ENCODE measurements around the gene MPHOSPH9.

Gene MPHOSPH9

GRCh38 chr12:123238961-123239360 is 6.0 kb upstream of the MPHOSPH9 start:
- no peak for TF ChIP-seq TOX (CRISPR knock-in tag; IDR thresholded peaks at IDR 0.05; ENCODE audit: borderline replicate concordance)
- no peak for TF ChIP-seq ISL1 (CRISPR knock-in tag; IDR thresholded peaks at IDR 0.05)
- TF ChIP-seq PATZ1 (CRISPR knock-in tag; IDR thresholded peaks at IDR 0.05; ENCODE audit: borderline replicate concordance): no peak
- no peak for TF ChIP-seq TSHZ2 (CRISPR knock-in tag; IDR thresholded peaks at IDR 0.05)
- no peak for TF ChIP-seq BACH2 (CRISPR knock-in tag; IDR thresholded peaks at IDR 0.05; ENCODE audit: borderline replicate concordance)
- TF ChIP-seq ZNF565 (CRISPR knock-in tag; conservative IDR thresholded peaks at IDR 0.05; ENCODE audit: low read depth): no peak
- no peak for TF ChIP-seq CSRNP3 (CRISPR knock-in tag; IDR thresholded peaks at IDR 0.05)
- no peak for TF ChIP-seq ZNF70 (CRISPR knock-in tag; IDR thresholded peaks at IDR 0.05)
- ATAC-seq: no peak

DNA sequence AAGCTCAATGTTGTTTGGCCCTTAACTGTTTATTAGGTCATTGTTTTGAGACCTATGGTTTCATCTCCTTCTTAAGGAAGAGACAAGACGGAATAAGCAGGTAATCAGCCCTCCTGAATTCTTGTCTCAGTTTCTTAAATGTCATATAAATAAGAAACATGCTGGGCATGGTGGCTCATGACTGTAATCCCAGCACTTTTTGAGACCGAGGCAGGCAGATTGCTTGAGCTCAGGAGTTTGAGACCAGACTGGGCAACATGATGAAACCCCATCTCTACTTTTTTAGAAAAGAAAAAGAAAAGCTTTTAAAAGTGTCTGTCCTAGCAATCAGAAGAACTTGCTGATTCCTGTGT is 5.4 kb upstream of the MPHOSPH9 start:
- no peak for TF ChIP-seq ARNTL (CRISPR knock-in tag; IDR thresholded peaks at IDR 0.05; ENCODE audit: borderline replicate concordance, low read depth)
- no peak for TF ChIP-seq ESRRG (CRISPR knock-in tag; IDR thresholded peaks at IDR 0.05)
- TF ChIP-seq RARB (CRISPR knock-in tag; IDR thresholded peaks at IDR 0.05): no peak
- no peak for TF ChIP-seq TSHZ2 (CRISPR knock-in tag; IDR thresholded peaks at IDR 0.05)
- no peak for TF ChIP-seq ISL1 (CRISPR knock-in tag; IDR thresholded peaks at IDR 0.05)
- TF ChIP-seq TOX (CRISPR knock-in tag; IDR thresholded peaks at IDR 0.05; ENCODE audit: borderline replicate concordance): no peak
- no peak for TF ChIP-seq GLIS3 (CRISPR knock-in tag; IDR thresholded peaks at IDR 0.05)
- TF ChIP-seq CSDC2 (CRISPR knock-in tag; IDR thresholded peaks at IDR 0.05): no peak
- TF ChIP-seq SNAI2 (CRISPR knock-in tag; IDR thresholded peaks at IDR 0.05): no peak
- no peak for TF ChIP-seq ZFP3 (CRISPR knock-in tag; IDR thresholded peaks at IDR 0.05)
- ATAC-seq: no peak; the same call in 2 of the 3 replicates

DNA sequence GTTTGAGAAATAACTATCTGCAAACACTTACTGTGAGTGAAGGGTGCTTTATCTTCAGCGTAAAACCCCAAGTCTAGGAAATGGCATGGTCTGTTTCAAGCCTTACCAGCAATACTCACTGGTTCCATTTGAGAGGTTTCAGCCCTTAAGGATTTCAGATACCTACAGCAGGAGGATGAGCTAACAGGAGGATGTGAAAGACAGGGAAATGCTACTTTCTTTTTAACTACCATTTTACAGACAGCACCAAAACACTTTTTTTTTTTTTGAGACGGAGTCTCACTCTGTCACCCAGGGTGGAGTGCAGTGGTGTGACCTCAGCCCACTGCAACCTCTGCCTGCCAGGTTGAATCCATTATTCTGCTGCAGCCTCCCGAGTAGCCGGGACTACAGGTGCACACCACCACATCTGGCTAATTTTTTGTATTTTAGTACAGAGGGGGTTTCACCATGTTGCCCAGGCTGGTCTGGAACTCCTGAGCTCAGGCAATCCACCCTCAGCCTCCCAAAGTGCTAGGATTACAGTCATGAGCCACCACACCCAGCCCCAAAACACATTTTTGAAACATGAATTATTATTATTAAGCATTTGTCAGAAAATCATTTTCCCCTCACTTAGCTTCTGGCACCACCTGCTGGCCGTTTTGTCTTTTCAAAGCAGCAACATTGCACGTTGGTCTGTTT is 4.8 kb upstream of the MPHOSPH9 start:
- ATAC-seq: peak; percentile 48; the same call in 2 of the 3 replicates
- TF ChIP-seq PATZ1 (CRISPR knock-in tag; IDR thresholded peaks at IDR 0.05; ENCODE audit: borderline replicate concordance) (no peak), ISL1 (CRISPR knock-in tag; IDR thresholded peaks at IDR 0.05) (no peak), RARB (CRISPR knock-in tag; IDR thresholded peaks at IDR 0.05) (no peak), CSRNP3 (CRISPR knock-in tag; IDR thresholded peaks at IDR 0.05) (no peak), TOX (CRISPR knock-in tag; IDR thresholded peaks at IDR 0.05; ENCODE audit: borderline replicate concordance) (no peak), ZNF565 (CRISPR knock-in tag; conservative IDR thresholded peaks at IDR 0.05; ENCODE audit: low read depth) (no peak), OSR1 (CRISPR knock-in tag; IDR thresholded peaks at IDR 0.05) (no peak), ZC3H10 (CRISPR knock-in tag; IDR thresholded peaks at IDR 0.05) (no peak), PPARA (CRISPR knock-in tag; IDR thresholded peaks at IDR 0.05; ENCODE audit: borderline replicate concordance) (no peak), CSDC2 (CRISPR knock-in tag; IDR thresholded peaks at IDR 0.05) (no peak), ZNF70 (CRISPR knock-in tag; IDR thresholded peaks at IDR 0.05) (no peak), TCF4 (CRISPR knock-in tag; IDR thresholded peaks at IDR 0.05; ENCODE audit: borderline replicate concordance) (no peak), GLIS3 (CRISPR knock-in tag; IDR thresholded peaks at IDR 0.05) (no peak)
- TF ChIP-seq, protein P1, sequence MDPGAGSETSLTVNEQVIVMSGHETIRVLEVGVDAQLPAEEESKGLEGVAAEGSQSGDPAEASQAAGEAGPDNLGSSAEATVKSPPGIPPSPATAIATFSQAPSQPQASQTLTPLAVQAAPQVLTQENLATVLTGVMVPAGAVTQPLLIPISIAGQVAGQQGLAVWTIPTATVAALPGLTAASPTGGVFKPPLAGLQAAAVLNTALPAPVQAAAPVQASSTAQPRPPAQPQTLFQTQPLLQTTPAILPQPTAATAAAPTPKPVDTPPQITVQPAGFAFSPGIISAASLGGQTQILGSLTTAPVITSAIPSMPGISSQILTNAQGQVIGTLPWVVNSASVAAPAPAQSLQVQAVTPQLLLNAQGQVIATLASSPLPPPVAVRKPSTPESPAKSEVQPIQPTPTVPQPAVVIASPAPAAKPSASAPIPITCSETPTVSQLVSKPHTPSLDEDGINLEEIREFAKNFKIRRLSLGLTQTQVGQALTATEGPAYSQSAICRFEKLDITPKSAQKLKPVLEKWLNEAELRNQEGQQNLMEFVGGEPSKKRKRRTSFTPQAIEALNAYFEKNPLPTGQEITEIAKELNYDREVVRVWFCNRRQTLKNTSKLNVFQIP (CRISPR knock-in tag; IDR thresholded peaks at IDR 0.05; ENCODE audit: borderline replicate concordance, low read depth): no peak

Measured in SK-N-SH treated with all-trans-retinoic acid at 6 μM for 48 hours (cell line).